HG03432 (cell line): ENCODE results near the gene CDH5.
"Not testable (repeated sequence)": the region's sequence is repeated elsewhere in the genome, so short reads cannot be mapped to it uniquely, and the experiment has no call there.

Experiments
- ATAC-seq: cut with Tn5 transposase; IDR thresholded peaks from one replicate; pipeline ENCODE4 v1.9.1; 2021; ENCODE audit warnings: mild to moderate bottlenecking, moderate library complexity; ENCODE audit not compliant: unreplicated experiment

Gene CDH5

GRCh38 chr16:66366433-66367299, at the start of gene CDH5:
TSS of gene CDH5 (plus strand) at chr16:66366691. CDS start at chr16:66379338, 12,647 bp downstream.
- no peak for ATAC-seq

DNA sequence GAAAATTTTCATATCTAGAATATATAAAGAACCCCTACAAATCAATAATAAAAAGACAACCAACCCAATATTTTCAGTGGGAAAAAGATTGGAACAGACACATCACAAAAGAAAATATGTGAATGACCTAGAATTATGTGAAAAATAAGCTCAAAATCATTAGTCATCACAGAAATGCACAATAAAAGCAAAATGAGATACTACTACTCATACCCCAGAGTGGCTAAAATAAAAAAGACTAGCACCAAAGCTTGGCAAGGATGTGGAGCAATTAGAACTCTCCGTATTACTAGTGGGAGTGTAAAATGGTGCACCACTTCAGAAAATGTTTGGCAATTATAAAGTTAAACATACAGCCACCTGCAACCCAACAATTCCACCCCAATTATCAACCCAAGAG, 48.0 kb upstream of the CDH5 start:
- ATAC-seq, result no peak

- ATAC-seq, result no peak
Measured at GRCh38 chr16:66320774-66321173, 45.7 kb upstream of the CDH5 start.

GRCh38 chr16:66322174-66322573, 44.3 kb upstream of the CDH5 start:
- no peak for ATAC-seq

DNA sequence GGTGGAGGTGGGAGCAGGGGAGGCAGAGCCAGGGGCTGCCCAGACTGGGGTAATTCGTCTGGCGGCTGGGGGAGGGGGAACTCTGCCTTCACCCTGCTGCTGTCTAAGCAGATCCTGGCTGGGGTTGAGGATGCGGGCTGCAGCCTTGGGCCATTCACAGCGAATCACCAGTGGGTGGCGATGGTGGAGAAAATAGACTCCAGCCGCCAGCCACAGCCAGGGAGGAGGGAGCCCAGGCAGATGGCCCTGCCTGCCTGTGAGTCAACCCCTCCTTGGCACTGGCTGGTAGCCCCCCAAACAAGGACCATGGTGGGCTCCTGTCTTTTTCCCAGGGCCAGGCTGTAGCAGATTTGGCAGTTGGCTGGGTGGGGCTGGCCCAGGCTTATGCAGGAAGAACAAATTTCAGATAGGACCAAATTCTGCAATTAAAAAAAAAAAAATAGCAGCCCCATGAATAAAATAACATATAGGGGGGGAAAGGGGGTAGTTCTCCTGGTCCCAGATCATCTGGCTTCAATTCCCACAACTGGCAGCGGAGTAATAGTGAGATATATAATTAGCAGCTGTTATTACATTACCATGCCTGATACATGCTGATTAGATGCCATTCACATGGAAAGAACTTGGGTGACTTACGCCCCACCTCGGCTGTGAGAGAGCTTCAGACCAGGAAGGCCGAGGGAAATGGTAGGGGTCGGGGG, 41.5 kb upstream of the CDH5 start:
- ATAC-seq, result no peak

GRCh38 chr16:66325717-66326376, 40.6 kb upstream of the CDH5 start:
- ATAC-seq, result no peak

DNA sequence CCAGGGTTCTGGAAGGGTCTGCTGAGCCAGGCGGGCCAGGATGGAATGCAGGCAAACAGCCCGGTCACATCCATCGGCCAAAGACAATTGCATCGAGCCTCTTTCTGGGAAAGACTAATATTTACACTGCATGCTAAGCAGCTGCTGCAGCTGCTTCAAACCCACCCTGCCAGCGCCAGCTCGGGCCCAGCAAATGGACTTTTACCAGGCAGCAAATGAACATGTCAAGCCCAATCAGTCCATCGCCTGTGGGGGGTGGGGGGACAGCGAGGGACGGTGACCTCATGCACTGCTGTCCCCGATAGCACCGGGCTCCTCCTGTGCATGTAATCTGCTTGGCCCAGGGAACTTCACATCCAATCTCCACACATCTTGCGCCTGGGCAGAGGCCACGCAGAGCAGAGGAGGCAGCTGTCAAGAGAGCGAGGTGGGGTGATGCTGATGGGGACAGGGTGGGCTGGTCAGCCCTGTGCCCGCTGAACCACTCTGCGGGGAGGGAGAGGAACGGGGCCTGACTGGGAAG, 39.4 kb upstream of the CDH5 start:
- ATAC-seq, result no peak

GRCh38 chr16:66328282-66328681, 38.2 kb upstream of the CDH5 start:
- no peak for ATAC-seq

DNA sequence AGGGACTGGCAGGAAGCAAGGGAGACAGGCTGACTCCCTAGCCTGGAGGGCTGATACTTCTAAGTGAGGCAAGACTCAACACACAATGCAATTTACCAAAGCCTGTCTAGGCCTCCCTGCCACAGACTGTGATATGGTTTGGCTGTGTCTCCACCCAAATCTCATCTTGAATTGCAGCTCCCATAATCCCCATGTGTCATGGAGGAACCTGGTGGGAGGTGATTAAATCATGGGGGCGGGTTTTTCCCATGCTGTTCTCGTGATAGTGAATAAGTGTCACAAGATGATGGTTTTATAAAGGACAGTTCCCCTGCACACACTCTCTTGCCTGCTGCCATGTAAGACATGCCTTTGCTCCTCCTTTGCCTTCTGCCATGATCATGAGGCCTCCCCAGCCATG, 35.0 kb upstream of the CDH5 start:
- ATAC-seq, result not testable (repeated sequence)

- no peak for ATAC-seq
Measured at GRCh38 chr16:66332634-66333610, 33.6 kb upstream of the CDH5 start.

- no peak for ATAC-seq
Measured at GRCh38 chr16:66334853-66335574, 31.5 kb upstream of the CDH5 start.

GRCh38 chr16:66335704-66336329, 30.7 kb upstream of the CDH5 start:
- no peak for ATAC-seq

GRCh38 chr16:66337463-66338188, 28.9 kb upstream of the CDH5 start:
- no peak for ATAC-seq

GRCh38 chr16:66342294-66342900, 24.1 kb upstream of the CDH5 start:
- no peak for ATAC-seq

GRCh38 chr16:66344533-66345145, 21.9 kb upstream of the CDH5 start:
- ATAC-seq, result no peak

GRCh38 chr16:66346221-66346620, 20.3 kb upstream of the CDH5 start:
- ATAC-seq, result no peak

- ATAC-seq, result no peak
Measured at GRCh38 chr16:66352304-66352703, 14.2 kb upstream of the CDH5 start.

- ATAC-seq, result no peak
Measured at GRCh38 chr16:66353055-66353454, 13.4 kb upstream of the CDH5 start.
